Fibroblast of lung (primary cell): ENCODE results near the gene C1QL1.

Source experiments
- CTCF ChIP-seq, 2 donors: IDR thresholded peaks in 1 of 2; conservative IDR thresholded peaks in 1 of 2; 1 replicate in 1 of 2; 2 replicates in 1 of 2; pipeline ENCODE4 v1.5.1; 2011 to 2012; ENCODE audit warnings: low read length in 2 of 2, control low read depth in 1 of 2, inconsistent platforms in 1 of 2, low read depth in 1 of 2, mild to moderate bottlenecking in 1 of 2
- EZH2 ChIP-seq: IDR thresholded peaks from 2 replicates; pipeline ENCODE4 v1.5.1; 2012; ENCODE audit warnings: low read length, control low read depth, mild to moderate bottlenecking; ENCODE audit errors: missing control alignments

- TF ChIP-seq CTCF (conservative IDR thresholded peaks at IDR 0.05 in 1 of 2, IDR thresholded peaks at IDR 0.05 in 1 of 2; ENCODE audit: low read depth in 1 of 2, low read length in 2 of 2): no peak
- no peak for TF ChIP-seq EZH2
These were observed 38.9 kb upstream of the C1QL1 start for GRCh38 chr17:45006927-45007461.
